K562 (cell line): ENCODE measurements around the gene PKDCC. TPM values are rescaled to one million over a fixed set of nuclear protein-coding genes. Genes with fewer than 3 reads are reported as not detected.

Source experiments
- ATAC-seq: fragments of 200-7000 bp; cut with Tn5 transposase; 3 replicates; pipeline ENCODE4 v1.9.1; 2020; ENCODE audit warnings: moderate library complexity
- BruUV-seq: library from RNA; stranded (reverse); fragments of 400-500 nt; replicated peaks from 2 replicates; lab custom pipeline; 2021; lab: Mats Ljungman, UMichigan
- CTCF ChIA-PET: fragments of 300-600 bp; formaldehyde crosslinking; extraction: SDS; loops from one replicate; lab custom pipeline; 2021; ENCODE audit warnings: low intra/inter-chr PET ratio; lab: Yijun Ruan, JAX
- POLR2A ChIA-PET: fragments of 300-600, 350-650 bp; sonication (Branson Sonifier 250); formaldehyde crosslinking; extraction: SDS; loops from one replicate; lab custom pipeline; 2021; ENCODE audit warnings: antibody characterized with exemption, inconsistent platforms; lab: Yijun Ruan, JAX
- DNase-seq, 4 experiments: peaks; one replicate each; pipeline versions ENCODE4 v3.0.0 to v3.0.0-alpha.2; 2011 to 2018; ENCODE audit warnings: low spot score in 3 of 4, mixed read lengths in 3 of 4; ENCODE audit errors: extremely low read depth in 1 of 4
- FAIRE-seq: peaks from 2 replicates; lab custom pipeline; 2011; peaks lifted over from hg19 to GRCh38; lab: Jason Lieb, UNC
- H2AFZ ChIP-seq: 2 replicates; pipeline ENCODE4 v1.6.0; 2011; ENCODE audit warnings: low read depth, low read length, control low read depth, inconsistent platforms
- H3K27ac ChIP-seq: fragments of 200-600 bp; 3 replicates; pipeline ENCODE4 v1.8.0; 2011; ENCODE audit warnings: low read depth, mild to moderate bottlenecking, control low read depth, inconsistent platforms, low read length, moderate library complexity, mixed read lengths; ENCODE audit errors: extremely low read depth
- H3K27me3 ChIP-seq, 2 experiments: fragments of 300-600 bp in 1 of 2; 2 replicates in 1 of 2; 3 replicates in 1 of 2; pipeline versions ENCODE4 v1.6.0 to v1.8.0; 2011; ENCODE audit warnings: inconsistent platforms in 2 of 2, low read length in 2 of 2, mild to moderate bottlenecking in 1 of 2, mixed read lengths in 1 of 2, moderate library complexity in 1 of 2; ENCODE audit not compliant: control insufficient read depth in 2 of 2, insufficient read depth in 2 of 2
- H3K36me3 ChIP-seq: fragments of 300-600 bp; 3 replicates; pipeline ENCODE4 v1.8.0; 2011; ENCODE audit warnings: mild to moderate bottlenecking, low read length, inconsistent platforms; ENCODE audit not compliant: control insufficient read depth, insufficient read depth
- H3K4me1 ChIP-seq, 2 experiments: fragments of 200-600 bp in 1 of 2; replicated peaks in 1 of 2; 2 replicates in 1 of 2; 3 replicates in 1 of 2; pipeline versions ENCODE4 v1.5.1 to v1.8.0; 2011; ENCODE audit warnings: inconsistent platforms in 2 of 2, low read length in 2 of 2, mild to moderate bottlenecking in 1 of 2, mixed read lengths in 1 of 2, moderate library complexity in 1 of 2; ENCODE audit not compliant: control insufficient read depth in 2 of 2, insufficient read depth in 2 of 2
- H3K4me2 ChIP-seq: 2 replicates; pipeline ENCODE4 v1.6.1; 2011; ENCODE audit warnings: low read length, control low read depth, inconsistent platforms, mixed read lengths; ENCODE audit not compliant: insufficient read depth
- H3K4me3 ChIP-seq: fragments of 200-600 bp; sonication (generic), shearing (Covaris generic); 2 replicates; pipeline ENCODE4 v1.5.1; 2016; ENCODE audit warnings: control low read depth, inconsistent platforms
- H3K79me2 ChIP-seq: fragments of 200-600 bp; 3 replicates; pipeline ENCODE4 v1.8.0; 2011; ENCODE audit warnings: low read length, inconsistent platforms; ENCODE audit not compliant: control insufficient read depth, insufficient read depth
- H3K9ac ChIP-seq, 2 experiments: 2 replicates each; pipeline versions ENCODE4 v1.6.0 to v1.6.1; 2011; ENCODE audit warnings: low read depth in 2 of 2, low read length in 2 of 2, control low read depth in 1 of 2, inconsistent platforms in 1 of 2, mild to moderate bottlenecking in 1 of 2, mixed read lengths in 1 of 2; ENCODE audit not compliant: insufficient read depth in 1 of 2
- H3K9me1 ChIP-seq: one replicate; pipeline ENCODE4 v1.6.0; 2011; ENCODE audit warnings: inconsistent platforms, mild to moderate bottlenecking, low read length, moderate library complexity; ENCODE audit not compliant: control insufficient read depth, insufficient read depth
- H3K9me3 ChIP-seq: replicated peaks from 2 replicates; pipeline ENCODE4 v1.5.1; 2011; ENCODE audit warnings: low read depth, low read length, inconsistent platforms; ENCODE audit not compliant: control insufficient read depth, insufficient read depth
- H4K20me1 ChIP-seq: replicated peaks from 2 replicates; pipeline ENCODE4 v1.6.1; 2011; ENCODE audit warnings: low read length, inconsistent platforms, mixed read lengths; ENCODE audit not compliant: control insufficient read depth, insufficient read depth
- CHD2 ChIP-seq: IDR thresholded peaks from 2 replicates; pipeline ENCODE4 v1.6.1; 2011; ENCODE audit warnings: low read depth, low read length
- NCOA4 ChIP-seq: fragments of 450-650 bp; IDR thresholded peaks from 2 replicates; pipeline ENCODE4 v1.6.1; 2018; ENCODE audit warnings: mild to moderate bottlenecking; ENCODE audit not compliant: partially characterized antibody
- RCOR1 ChIP-seq, 2 experiments: IDR thresholded peaks; 2 replicates each; pipeline ENCODE4 v1.6.1; 2012; ENCODE audit warnings: low read depth in 2 of 2, low read length in 2 of 2, borderline replicate concordance in 1 of 2, improper control_type of control experiment in 1 of 2
- SIX5 ChIP-seq, 2 experiments: IDR thresholded peaks; 2 replicates each; pipeline ENCODE4 v1.6.1; 2011; ENCODE audit warnings: low read length in 2 of 2, borderline replicate concordance in 1 of 2, low read depth in 1 of 2, mild to moderate bottlenecking in 1 of 2, moderate library complexity in 1 of 2; ENCODE audit not compliant: insufficient read depth in 1 of 2
- SMAD3 ChIP-seq: fragments of 450-650 bp; formaldehyde crosslinking; conservative IDR thresholded peaks from 2 replicates; pipeline ENCODE4 v1.4.0; 2020; ENCODE audit warnings: mild to moderate bottlenecking
- SNAPC5 ChIP-seq: fragments of 250-450 bp; sonication (Bioruptor Pico); IDR thresholded peaks from 2 replicates; pipeline ENCODE4 v1.8.0; 2021; ENCODE audit warnings: moderate library complexity, mild to moderate bottlenecking, inconsistent platforms
- TEAD4 ChIP-seq, 2 experiments: sonication (generic) in 1 of 2; formaldehyde crosslinking in 1 of 2; IDR thresholded peaks; 2 replicates each; pipeline versions ENCODE4 v1.6.1 to v1.8.0; 2012 to 2022; ENCODE audit warnings: borderline replicate concordance in 1 of 2, inconsistent platforms in 1 of 2, low read length in 1 of 2, mild to moderate bottlenecking in 1 of 2, missing genetic modification reagents in 1 of 2
- WGBS: fragments of 100-300 bp; shearing (Covaris generic); methylation state at CpG from one replicate; pipeline ENCODE4 v1.1.6; 2016; ENCODE audit warnings: low coverage, mixed read lengths; ENCODE audit not compliant: insufficient coverage; ENCODE audit errors: missing lambda C conversion rate; 5-methylcytosine and 5-hydroxymethylcytosine counted together
- in situ Hi-C: fragments of 300-500 bp; cut with MboI; formaldehyde crosslinking; loops from 4 replicates; pipeline ENCODE4 v1.15.0; 2018; ENCODE audit warnings: inconsistent platforms, mixed read lengths
- intact Hi-C: fragments of 100-400 bp; cut with micrococcal nuclease; formaldehyde crosslinking; loops from 2 replicates; pipeline ENCODE4 v1.14.2; 2022
- polyA plus RNA-seq, 8 experiments: library from polyadenylated mRNA; depleted of rRNA in 4 of 8; stranded (reverse) in 5 of 8; unstranded in 3 of 8; fragments of >200 nt; fragmentation: Nextera tagmentation in 2 of 8; fragmentation: Illumina TruSeq in 1 of 8; extraction: Ambion mirVana in 2 of 8; extraction: Trizol in 1 of 8; gene quantifications; 2 replicates each; pipeline versions ENCODE4 v1.2.1 to v1.2.3, GENCODE V29; 2011 to 2014; ENCODE audit warnings: inconsistent platforms in 1 of 8, missing spikeins in 1 of 8
- total RNA-seq, 7 experiments: library from RNA; depleted of rRNA in 6 of 7; stranded (reverse); fragments of >200 nt in 6 of 7; fragmentation: Illumina TruSeq in 2 of 7; extraction: Trizol in 2 of 7; gene quantifications; 2 replicates each; pipeline versions ENCODE4 v1.2.1 to v1.2.3, GENCODE V29; 2011 to 2021; ENCODE audit warnings: low replicate concordance in 1 of 7

Gene PKDCC
- total and polyA plus RNA-seq, 9 of the 15 experiments (the other 6 are each of a cell fraction or from before 2014, with no cell fraction given): 0.62 to 14.8 (median 1.3) TPM; not detected in 2

GRCh38 chr2:42010743-42011298 lies 37.0 kb upstream of the PKDCC start:
- Histone ChIP-seq H3K4me1 (no peaks in the 10 kb centered on the region), H3K4me2 (no peak overlapping the region), H3K9me1 (no peaks in the 10 kb centered on the region), H3K36me3 (no peaks in the 10 kb centered on the region), H3K27me3 (peaks cover 0 to 9% of the 10 kb centered on the region in 2 experiments; a peak in 2 of 5 replicates), H3K9ac (no peak overlapping the region), H3K79me2 (no peaks in the 10 kb centered on the region), H3K4me3 (no peak overlapping the region), H3K9me3 (no peaks in the 10 kb centered on the region), H4K20me1 (no peaks in the 10 kb centered on the region), H3K27ac (no peak overlapping the region), H2AFZ (no peak overlapping the region)
- 7% methylated on average over 11 of the region's 11 CpGs for WGBS
- no peak for DNase-seq
- ChIA-PET POLR2A (no interaction called here), CTCF (no interaction called here)
- ATAC-seq: no peak
- TF ChIP-seq RCOR1 (IDR thresholded peaks at IDR 0.05; ENCODE audit: borderline replicate concordance in 1 of 2, low read depth in 2 of 2, low read length in 2 of 2) (no peak), NCOA4 (no peak), SNAPC5 (no peak), CHD2 (no peak), SMAD3 (CRISPR knock-in tag) (no peak), TEAD4 (IDR thresholded peaks at IDR 0.05; ENCODE audit: low read length) (no peak), TEAD4 (CRISPR knock-in tag; IDR thresholded peaks at IDR 0.05; ENCODE audit: borderline replicate concordance) (no peak), SIX5 (IDR thresholded peaks at IDR 0.05; ENCODE audit: borderline replicate concordance in 1 of 2, insufficient read depth in 1 of 2, low read depth in 1 of 2, low read length in 2 of 2) (no peak)
- in situ Hi-C loops: no loop called here
- intact Hi-C loops: no loop called here
- no TSS peak for BruUV-seq
- no peak for FAIRE-seq
